Activated CD8-positive, alpha-beta memory T cell treated with anti-CD3 and anti-CD28 coated beads, Interleukin-2, amount 50 U/mL, for 4 hours (primary cell): ENCODE measurements around the gene OPN3.

Experiments used
- DNase-seq: peaks from one replicate; pipeline ENCODE4 v3.0.0-alpha.2; 2020

Gene OPN3

DNA sequence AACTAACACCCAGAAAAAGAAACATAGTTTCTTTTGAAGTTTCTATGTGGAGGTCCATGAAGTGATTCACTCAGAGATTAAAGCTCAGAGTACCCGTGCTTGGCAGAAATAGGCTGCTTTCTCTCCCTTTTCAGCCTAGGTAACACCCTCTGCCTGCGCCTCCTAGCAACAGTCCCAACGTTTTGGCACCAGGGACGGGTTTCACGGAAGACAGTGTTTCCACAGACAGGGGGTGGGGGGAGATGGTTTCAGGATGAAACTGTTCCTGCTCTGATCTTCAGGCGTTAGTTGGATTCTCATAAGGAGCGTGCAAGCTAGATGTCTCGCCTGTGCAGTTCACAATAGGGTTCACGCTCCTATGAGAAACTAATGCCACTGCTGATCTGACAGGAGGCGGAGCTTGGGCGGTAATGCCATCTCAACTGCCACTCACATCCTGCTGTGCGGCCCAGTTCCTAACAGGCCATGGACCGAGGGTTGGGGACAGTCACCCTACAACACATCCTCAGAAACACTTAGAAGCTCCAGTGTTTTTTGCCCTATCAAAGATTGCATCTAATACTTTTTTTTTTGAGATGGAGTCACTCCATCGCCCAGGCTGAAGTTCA lies 53.2 kb downstream of the OPN3 start:
- no peak for DNase-seq

GRCh38 chr1:241582921-241583321 lies 57.2 kb downstream of the OPN3 start:
- no peak for DNase-seq

GRCh38 chr1:241579434-241579833 lies 60.7 kb downstream of the OPN3 start:
- DNase-seq, result no peak

GRCh38 chr1:241574154-241574553 lies 66.0 kb downstream of the OPN3 start:
- no peak for DNase-seq

DNA sequence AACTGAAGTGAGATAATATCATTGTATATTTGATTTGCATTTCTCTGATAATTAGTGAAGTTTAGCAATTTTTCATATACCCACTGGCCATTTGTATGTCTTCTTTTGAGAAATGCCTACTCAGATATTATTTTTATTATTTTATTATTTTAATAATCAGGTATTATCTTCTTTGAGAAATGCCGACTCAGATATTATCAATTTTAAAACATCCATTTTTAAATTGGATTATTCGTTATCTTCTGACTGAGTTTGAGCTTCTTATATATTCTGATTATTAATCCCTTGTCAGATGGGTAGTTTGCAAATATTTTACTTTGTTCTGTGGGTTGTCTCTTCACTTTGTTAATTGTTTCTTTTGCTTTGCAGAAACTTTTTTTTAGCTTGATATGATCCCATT lies 70.3 kb downstream of the OPN3 start:
- no peak for DNase-seq

- no peak for DNase-seq
Measured at GRCh38 chr1:241560849-241561187, 79.4 kb downstream of the OPN3 start.

- DNase-seq, result no peak
Measured at GRCh38 chr1:241560146-241560848, 79.9 kb downstream of the OPN3 start.

GRCh38 chr1:241557551-241558193 lies 82.5 kb downstream of the OPN3 start:
- DNase-seq, result no peak

DNA sequence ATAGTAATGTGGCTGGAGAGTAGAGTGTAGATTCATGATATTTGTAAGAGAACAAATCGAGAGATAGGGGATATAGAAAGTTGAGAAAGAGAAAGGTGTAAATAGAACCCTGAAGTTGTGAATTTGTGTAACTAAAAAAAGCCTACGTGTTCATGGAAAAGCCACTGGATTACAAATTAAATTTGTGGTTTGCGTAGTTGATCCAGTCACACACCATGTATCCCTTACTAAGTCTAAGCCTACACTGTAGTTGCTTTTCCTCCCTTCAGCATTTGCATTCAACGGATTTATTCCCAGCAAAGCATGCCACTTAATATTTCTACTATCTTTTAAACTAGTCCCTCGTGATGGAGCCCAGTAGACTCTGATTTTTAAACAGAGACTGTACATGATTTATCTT lies 83.1 kb downstream of the OPN3 start:
- DNase-seq, result no peak

DNA sequence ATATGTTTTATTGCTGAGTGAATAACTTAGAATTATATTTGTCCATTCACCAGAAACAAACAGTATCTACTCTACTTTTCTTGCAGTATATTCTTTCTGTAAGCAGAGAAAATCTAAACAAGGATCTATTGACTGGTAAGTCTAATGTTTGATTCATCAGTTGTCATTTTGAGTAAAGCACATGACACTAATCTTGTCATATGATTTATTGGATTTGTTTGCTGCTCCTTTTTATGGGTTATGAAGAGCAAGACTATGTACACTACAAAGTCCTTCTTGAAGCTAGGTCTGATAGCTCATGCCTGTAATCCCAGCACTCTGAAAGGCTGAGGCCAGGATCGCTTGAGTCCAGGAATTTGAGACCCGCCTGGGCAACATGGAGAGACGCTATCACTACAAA lies 84.6 kb downstream of the OPN3 start:
- DNase-seq, result no peak

GRCh38 chr1:241553886-241554592 lies 86.1 kb downstream of the OPN3 start:
- DNase-seq, result no peak

GRCh38 chr1:241551759-241552638 lies 88.2 kb downstream of the OPN3 start:
- peak; percentile 22 for DNase-seq

- no peak for DNase-seq
Measured at GRCh38 chr1:241550318-241550717, 89.9 kb downstream of the OPN3 start.

GRCh38 chr1:241548008-241548407 lies 92.2 kb downstream of the OPN3 start:
- no peak for DNase-seq
